ENCODE measurements around the gene C11orf65. TPM values are rescaled to one million over a fixed set of nuclear protein-coding genes. Genes with fewer than 3 reads are reported as not detected.

The C11orf65 gene
- total RNA-seq, 3 donors from 2014 or later (not counting 1 experiment from before 2014, with no cell fraction given), result 0.14 to 0.68 (median 0.45) TPM

DNA sequence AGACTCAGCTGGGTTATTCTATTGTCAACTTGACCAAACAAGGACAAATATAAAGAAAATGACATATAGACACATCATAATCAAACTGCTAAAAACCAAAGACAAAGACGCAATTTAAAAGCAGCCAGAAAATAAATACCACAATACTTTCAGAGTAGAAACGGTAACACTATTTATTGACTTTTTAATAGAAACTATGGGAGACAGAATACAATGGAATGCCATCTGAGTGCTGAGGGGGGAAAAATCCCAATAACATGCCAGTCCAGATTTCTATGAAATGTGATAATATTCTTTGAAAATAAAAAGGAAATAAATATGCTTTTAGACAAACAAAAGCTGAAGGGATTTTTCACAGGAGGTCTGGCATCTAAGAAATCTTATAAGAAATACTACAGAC, 30.7 kb downstream of the C11orf65 start:
- intact Hi-C loops (cut with micrococcal nuclease), result no loop called here
- Histone ChIP-seq H3K27ac (ENCODE audit: low read length) (no peak overlapping the region), H3K4me3 (ENCODE audit: low read length) (no peak overlapping the region), H3K27me3 (ENCODE audit: control insufficient read depth, insufficient read depth, low read length) (no peaks in the 10 kb centered on the region), H3K36me3 (ENCODE audit: control insufficient read depth, insufficient read depth, low read length) (no peaks in the 10 kb centered on the region), H3K9me3 (ENCODE audit: control insufficient read depth, insufficient read depth, low read length) (peaks cover 2% of the 10 kb centered on the region), H3K4me1 (ENCODE audit: control insufficient read depth, insufficient read depth, low read length) (no peaks in the 10 kb centered on the region)
- TF ChIP-seq, protein P1, sequence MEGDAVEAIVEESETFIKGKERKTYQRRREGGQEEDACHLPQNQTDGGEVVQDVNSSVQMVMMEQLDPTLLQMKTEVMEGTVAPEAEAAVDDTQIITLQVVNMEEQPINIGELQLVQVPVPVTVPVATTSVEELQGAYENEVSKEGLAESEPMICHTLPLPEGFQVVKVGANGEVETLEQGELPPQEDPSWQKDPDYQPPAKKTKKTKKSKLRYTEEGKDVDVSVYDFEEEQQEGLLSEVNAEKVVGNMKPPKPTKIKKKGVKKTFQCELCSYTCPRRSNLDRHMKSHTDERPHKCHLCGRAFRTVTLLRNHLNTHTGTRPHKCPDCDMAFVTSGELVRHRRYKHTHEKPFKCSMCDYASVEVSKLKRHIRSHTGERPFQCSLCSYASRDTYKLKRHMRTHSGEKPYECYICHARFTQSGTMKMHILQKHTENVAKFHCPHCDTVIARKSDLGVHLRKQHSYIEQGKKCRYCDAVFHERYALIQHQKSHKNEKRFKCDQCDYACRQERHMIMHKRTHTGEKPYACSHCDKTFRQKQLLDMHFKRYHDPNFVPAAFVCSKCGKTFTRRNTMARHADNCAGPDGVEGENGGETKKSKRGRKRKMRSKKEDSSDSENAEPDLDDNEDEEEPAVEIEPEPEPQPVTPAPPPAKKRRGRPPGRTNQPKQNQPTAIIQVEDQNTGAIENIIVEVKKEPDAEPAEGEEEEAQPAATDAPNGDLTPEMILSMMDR (IDR thresholded peaks at IDR 0.05), result no peak
- Mint-ChIP-seq H3K9me3 (no peaks in the 10 kb centered on the region), H3K27me3 (ENCODE audit: low read depth in 2 of 2) (peaks cover 7 to 29% of the 10 kb centered on the region in 2 donors), H3K36me3 (peaks cover 5% of the 10 kb centered on the region), H3K4me3 (no peak overlapping the region), H3K4me1 (no peaks in the 10 kb centered on the region), H3K27ac (no peak overlapping the region)
- DNase-seq (no peak), ATAC-seq (no peak)
- no CpG with 5 or more reads among the region's 2 CpGs for WGBS (ENCODE audit: insufficient coverage)

DNA sequence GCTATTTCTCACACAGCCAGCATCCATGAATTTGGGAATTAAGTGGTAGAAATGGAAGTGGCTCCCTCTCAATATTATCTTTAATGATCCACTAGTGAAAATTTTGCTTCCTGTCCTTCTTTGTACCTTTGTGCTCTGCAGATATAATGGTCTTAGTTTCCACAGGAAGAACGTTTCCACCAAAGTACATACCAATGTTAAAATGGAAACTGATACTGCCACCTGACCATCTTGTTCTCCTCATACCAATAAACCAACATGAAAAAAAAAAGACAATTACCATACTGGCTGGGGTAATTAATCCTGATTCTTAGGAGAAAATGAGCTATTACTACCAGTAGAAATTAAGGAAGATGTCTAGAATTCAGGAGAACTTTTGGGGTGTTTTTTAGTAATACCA, 32.3 kb downstream of the C11orf65 start:
- Histone ChIP-seq H3K36me3 (ENCODE audit: control insufficient read depth, insufficient read depth, low read length) (no peaks in the 10 kb centered on the region), H3K4me1 (ENCODE audit: control insufficient read depth, insufficient read depth, low read length) (no peaks in the 10 kb centered on the region), H3K27ac (ENCODE audit: low read length) (no peak overlapping the region), H3K9me3 (ENCODE audit: control insufficient read depth, insufficient read depth, low read length) (peaks cover 2% of the 10 kb centered on the region), H3K27me3 (ENCODE audit: control insufficient read depth, insufficient read depth, low read length) (no peaks in the 10 kb centered on the region), H3K4me3 (ENCODE audit: low read length) (no peak overlapping the region)
- no peaks in the 10 kb centered on the region for H3K9me3 Mint-ChIP-seq
- WGBS (ENCODE audit: insufficient coverage), result 82% methylated on average over 1 of the region's 1 CpG
- no peak overlapping the region for H3K4me3 Mint-ChIP-seq
- peaks cover 5% of the 10 kb centered on the region for H3K36me3 Mint-ChIP-seq
- ATAC-seq, result no peak
- no peaks in the 10 kb centered on the region for H3K4me1 Mint-ChIP-seq
- intact Hi-C loops (cut with micrococcal nuclease), result no loop called here
- H3K27me3 Mint-ChIP-seq (ENCODE audit: low read depth in 2 of 2), result peaks cover 7 to 29% of the 10 kb centered on the region in 2 donors
- H3K27ac Mint-ChIP-seq, result no peak overlapping the region
- TF ChIP-seq, protein P1 (IDR thresholded peaks at IDR 0.05), result no peak
- DNase-seq, result no peak

DNA sequence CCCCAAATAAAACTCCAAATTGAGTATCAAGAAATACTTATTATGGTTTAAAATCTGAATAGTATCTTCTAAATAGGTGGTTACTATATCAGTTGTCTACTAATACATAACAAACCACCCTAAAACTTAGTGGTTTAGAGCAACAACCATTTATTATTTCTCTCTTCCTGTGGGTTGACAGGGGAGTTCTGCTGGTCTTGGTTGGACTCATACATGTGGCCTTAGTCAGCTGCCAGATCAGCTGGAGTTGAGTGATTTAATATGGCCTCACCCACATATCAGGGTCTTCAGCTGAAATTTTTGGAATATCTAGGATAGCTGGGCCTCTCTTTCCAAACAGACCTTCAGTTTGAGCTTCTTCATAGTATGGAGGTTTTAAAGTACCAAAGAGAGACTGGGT, 34.5 kb downstream of the C11orf65 start:
- intact Hi-C loops (cut with micrococcal nuclease), result no loop called here
- ATAC-seq, result no peak

DNA sequence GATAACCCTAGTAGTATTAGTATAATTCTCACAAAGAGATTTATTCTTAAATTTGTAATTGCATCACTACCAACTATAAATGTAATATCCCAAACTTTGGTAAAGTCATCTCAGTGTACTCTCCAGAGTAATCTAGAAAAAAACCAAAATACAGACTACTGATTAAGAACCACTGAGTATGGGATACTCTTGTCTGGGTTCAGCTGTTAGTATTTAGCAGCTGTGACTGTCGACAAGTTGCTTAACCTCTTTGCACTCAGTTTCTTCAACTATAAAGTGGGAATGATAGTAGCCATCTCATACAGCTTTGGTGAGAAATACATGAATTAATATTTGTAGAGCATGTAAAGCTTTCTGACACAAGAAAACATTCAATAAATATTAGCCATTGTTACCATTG, 35.3 kb downstream of the C11orf65 start:
- H3K27ac ChIP-seq (ENCODE audit: low read length), result no peak overlapping the region
- no peaks in the 10 kb centered on the region for H3K4me1 ChIP-seq (ENCODE audit: control insufficient read depth, insufficient read depth, low read length)
- Mint-ChIP-seq H3K9me3 (no peaks in the 10 kb centered on the region), H3K4me3 (no peak overlapping the region), H3K27ac (no peak overlapping the region), H3K4me1 (no peaks in the 10 kb centered on the region), H3K36me3 (peaks cover 5% of the 10 kb centered on the region), H3K27me3 (ENCODE audit: low read depth in 2 of 2) (peaks cover 10 to 20% of the 10 kb centered on the region in 2 donors)
- no CpG with 5 or more reads among the region's 1 CpG for WGBS (ENCODE audit: insufficient coverage)
- TF ChIP-seq, protein P1 (IDR thresholded peaks at IDR 0.05), result no peak
- intact Hi-C loops (cut with micrococcal nuclease), result no loop called here
- DNase-seq (no peak), ATAC-seq (no peak)
- no peaks in the 10 kb centered on the region for H3K27me3 ChIP-seq (ENCODE audit: control insufficient read depth, insufficient read depth, low read length)
- peaks cover 2% of the 10 kb centered on the region for H3K9me3 ChIP-seq (ENCODE audit: control insufficient read depth, insufficient read depth, low read length)
- H3K36me3 ChIP-seq (ENCODE audit: control insufficient read depth, insufficient read depth, low read length), result no peaks in the 10 kb centered on the region
- no peak overlapping the region for H3K4me3 ChIP-seq (ENCODE audit: low read length)

More for the DNA sequence above, 34.5 kb downstream of the C11orf65 start:
- H3K27ac ChIP-seq (ENCODE audit: low read length), result no peak overlapping the region
- peaks cover 10 to 20% of the 10 kb centered on the region in 2 donors for H3K27me3 Mint-ChIP-seq (ENCODE audit: low read depth in 2 of 2)
- H3K4me1 Mint-ChIP-seq, result no peaks in the 10 kb centered on the region
- peaks cover 2% of the 10 kb centered on the region for H3K9me3 ChIP-seq (ENCODE audit: control insufficient read depth, insufficient read depth, low read length)
- no peaks in the 10 kb centered on the region for H3K9me3 Mint-ChIP-seq
- TF ChIP-seq, protein P1 (IDR thresholded peaks at IDR 0.05), result no peak
- H3K36me3 Mint-ChIP-seq, result peaks cover 5% of the 10 kb centered on the region
- H3K4me3 ChIP-seq (ENCODE audit: low read length), result no peak overlapping the region
- no peak overlapping the region for H3K27ac Mint-ChIP-seq
- no peaks in the 10 kb centered on the region for H3K4me1 ChIP-seq (ENCODE audit: control insufficient read depth, insufficient read depth, low read length)
- no peak overlapping the region for H3K4me3 Mint-ChIP-seq
- no peaks in the 10 kb centered on the region for H3K36me3 ChIP-seq (ENCODE audit: control insufficient read depth, insufficient read depth, low read length)
- H3K27me3 ChIP-seq (ENCODE audit: control insufficient read depth, insufficient read depth, low read length), result no peaks in the 10 kb centered on the region
- no peak for DNase-seq

Measured in natural killer cell (primary cell).